OCI-LY7 (cell line): Measurements from ENCODE around the gene LRRC8E. TPM values are rescaled to one million over a fixed set of nuclear protein-coding genes. Genes with fewer than 3 reads are reported as not detected.

Source experiments
- BruUV-seq: library from RNA; stranded (reverse); fragments of 400-500 nt; replicated peaks from 2 replicates; lab custom pipeline; 2021; lab: Mats Ljungman, UMichigan
- CTCF ChIA-PET: fragments of 300-600 bp; sonication (Branson Sonifier 250); formaldehyde crosslinking; loops from one replicate; lab custom pipeline; 2022; ENCODE audit warnings: antibody characterized with exemption; ENCODE audit not compliant: unreplicated experiment; lab: Charles Lee
- POLR2A ChIA-PET: fragments of 300-600 bp; sonication (Branson Sonifier 250); formaldehyde crosslinking; loops from one replicate; lab custom pipeline; 2022; ENCODE audit warnings: antibody characterized with exemption; lab: Charles Lee
- DNase-seq: peaks from one replicate; pipeline ENCODE4 v3.0.0-alpha.2; 2015; ENCODE audit warnings: low spot score
- H2AFZ ChIP-seq: fragments of 200-600 bp; sonication (generic), shearing (Covaris generic); 2 replicates; pipeline ENCODE4 v1.6.1; 2014; ENCODE audit warnings: mild to moderate bottlenecking, antibody characterized with exemption, low read length, moderate library complexity
- H3K27ac ChIP-seq: fragments of 200-600 bp; sonication (generic); 2 replicates; pipeline ENCODE4 v1.5.1; 2014; ENCODE audit warnings: mixed run types, low read depth, mild to moderate bottlenecking, moderate library complexity, low read length, inconsistent platforms; ENCODE audit not compliant: poor library complexity, severe bottlenecking
- H3K36me3 ChIP-seq: fragments of 200-600 bp; sonication (generic); 2 replicates; pipeline ENCODE4 v1.6.1; 2014; ENCODE audit warnings: mild to moderate bottlenecking, antibody characterized with exemption, low read length, moderate library complexity, mixed read lengths; ENCODE audit not compliant: insufficient read depth
- H3K4me1 ChIP-seq: fragments of 200-600 bp; sonication (generic); 2 replicates; pipeline ENCODE4 v1.5.1; 2014; ENCODE audit warnings: mild to moderate bottlenecking, low read length; ENCODE audit not compliant: insufficient read depth, poor library complexity, severe bottlenecking
- H3K4me2 ChIP-seq: fragments of 200-600 bp; sonication (generic); 2 replicates; pipeline ENCODE4 v1.6.1; 2014; ENCODE audit warnings: mild to moderate bottlenecking, low read length
- H3K4me3 ChIP-seq: fragments of 200-600 bp; sonication (generic); 2 replicates; pipeline ENCODE4 v1.5.1; 2014; ENCODE audit warnings: mild to moderate bottlenecking, low read depth, low read length; ENCODE audit not compliant: poor library complexity, severe bottlenecking
- H3K79me2 ChIP-seq: fragments of 200-600 bp; sonication (generic); 2 replicates; pipeline ENCODE4 v1.6.1; 2016; ENCODE audit warnings: low read depth, mild to moderate bottlenecking, low read length, moderate library complexity, mixed read lengths; ENCODE audit not compliant: insufficient read depth
- H3K9me2 ChIP-seq: fragments of 200-600 bp; sonication (generic); 2 replicates; pipeline ENCODE4 v1.6.1; 2016; ENCODE audit warnings: mild to moderate bottlenecking, low read length, mixed read lengths; ENCODE audit not compliant: insufficient read depth
- H3K9me3 ChIP-seq: fragments of 200-600 bp; sonication (generic); 2 replicates; pipeline ENCODE4 v1.6.1; 2014; ENCODE audit warnings: mild to moderate bottlenecking, mixed run types, low read length, mixed read lengths
- H4K20me1 ChIP-seq: fragments of 200-600 bp; sonication (generic); 2 replicates; pipeline ENCODE4 v1.6.1; 2014; ENCODE audit warnings: mild to moderate bottlenecking, antibody characterized with exemption, low read length, moderate library complexity, mixed read lengths; ENCODE audit not compliant: insufficient read depth
- CTCF ChIP-seq: fragments of 200-600 bp; sonication (generic); conservative IDR thresholded peaks from 2 replicates; pipeline ENCODE4 v1.5.1; 2014; ENCODE audit warnings: mild to moderate bottlenecking, antibody characterized with exemption, low read length, moderate library complexity, mixed read lengths
- EZH2phosphoT487 ChIP-seq: fragments of 200-600 bp; sonication (generic); IDR thresholded peaks from 2 replicates; pipeline ENCODE4 v1.6.1; 2018; ENCODE audit warnings: low read depth, borderline replicate concordance, mild to moderate bottlenecking, mixed run types, antibody characterized with exemption, low read length, moderate library complexity, mixed read lengths
- intact Hi-C: fragments of 100-400 bp; cut with micrococcal nuclease; formaldehyde crosslinking; loops from one replicate; pipeline ENCODE4 v1.10.0; 2022; ENCODE audit not compliant: unreplicated experiment
- total RNA-seq, 2 experiments: library from RNA; depleted of rRNA in 1 of 2; stranded (reverse); fragments of >200 nt in 1 of 2; shearing (Covaris generic) in 1 of 2; gene quantifications; 2 replicates each; pipeline ENCODE4 v1.2.3, GENCODE V29; 2014 to 2022

LRRC8E gene
- total RNA-seq, 2 experiments from 2014 or later: not detected

DNA sequence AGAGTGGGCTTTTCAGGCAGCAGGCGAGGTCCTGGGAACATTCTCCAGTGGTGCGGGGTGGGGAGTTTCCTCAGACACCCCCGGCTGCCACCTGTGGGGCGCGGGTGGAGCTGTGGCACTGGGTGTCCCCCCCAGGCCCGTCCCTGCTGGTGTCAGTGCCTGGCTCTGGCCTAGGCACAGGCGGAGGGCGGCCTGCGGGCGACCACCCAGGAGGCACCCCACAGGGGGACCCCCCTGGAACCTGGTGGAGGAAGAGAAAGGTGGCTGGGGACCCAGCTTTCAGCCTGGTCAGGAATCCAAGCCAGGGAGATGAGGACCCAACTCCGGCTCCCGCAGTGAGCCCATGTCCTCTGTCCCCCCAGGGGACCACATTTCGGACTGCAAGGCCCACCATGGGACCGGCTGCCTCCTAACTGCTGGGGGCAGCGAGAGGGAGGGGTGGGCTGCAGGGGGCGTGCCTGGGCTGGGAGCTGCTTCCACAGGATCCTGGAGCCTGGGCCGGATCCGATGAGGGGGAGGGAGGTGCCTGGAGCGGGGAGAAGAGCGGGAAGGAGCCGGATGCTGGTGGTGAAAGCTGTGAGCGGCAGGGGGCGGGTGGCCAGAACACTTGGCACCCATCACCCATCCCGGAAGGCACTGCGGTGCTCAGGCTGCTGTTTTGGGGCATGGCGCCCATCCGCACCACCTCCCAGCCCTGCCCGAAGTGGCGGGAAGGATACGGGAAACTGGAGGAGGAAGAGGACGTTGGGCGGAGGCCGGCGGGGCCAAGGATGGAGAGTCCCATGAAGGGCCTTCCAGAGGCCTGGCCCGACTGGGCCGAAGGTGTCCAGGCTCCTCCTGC, 43.1 kb downstream of the LRRC8E start:
- H3K4me2 ChIP-seq: no peak overlapping the region
- peaks cover 71% of the 10 kb centered on the region for H3K36me3 ChIP-seq
- H3K79me2 ChIP-seq: no peaks in the 10 kb centered on the region
- H3K9me3 ChIP-seq: no peaks in the 10 kb centered on the region
- no peak overlapping the region for H3K27ac ChIP-seq
- H4K20me1 ChIP-seq: no peaks in the 10 kb centered on the region
- TF ChIP-seq EZH2phosphoT487: no peak
- DNase-seq: no peak
- BruUV-seq: no TSS peak
- no peak overlapping the region for H3K4me3 ChIP-seq
- no peak overlapping the region for H2AFZ ChIP-seq
- peaks cover under 1% of the 10 kb centered on the region for H3K4me1 ChIP-seq
- ChIA-PET POLR2A (no interaction called here), CTCF (no interaction called here)
- no peaks in the 10 kb centered on the region for H3K9me2 ChIP-seq
- intact Hi-C loops: no loop called here

GRCh38 chr19:7932276-7932929, 44.1 kb downstream of the LRRC8E start:
- Histone ChIP-seq H3K36me3 (peaks cover 74% of the 10 kb centered on the region), H3K79me2 (no peaks in the 10 kb centered on the region), H3K4me3 (no peak overlapping the region), H4K20me1 (no peaks in the 10 kb centered on the region), H3K4me2 (no peak overlapping the region), H2AFZ (no peak overlapping the region), H3K27ac (no peak overlapping the region), H3K4me1 (no peaks in the 10 kb centered on the region), H3K9me3 (no peaks in the 10 kb centered on the region), H3K9me2 (no peaks in the 10 kb centered on the region)
- DNase-seq: no peak
- no peak for TF ChIP-seq EZH2phosphoT487
- no TSS peak for BruUV-seq
- POLR2A ChIA-PET: no interaction called here
- CTCF ChIA-PET: no interaction called here
- intact Hi-C loops: no loop called here

- Histone ChIP-seq H4K20me1 (no peaks in the 10 kb centered on the region), H3K79me2 (no peaks in the 10 kb centered on the region), H3K4me3 (no peak overlapping the region), H3K36me3 (peaks cover 79% of the 10 kb centered on the region), H3K4me1 (no peaks in the 10 kb centered on the region), H3K27ac (no peak overlapping the region), H2AFZ (no peak overlapping the region), H3K4me2 (no peak overlapping the region), H3K9me3 (no peaks in the 10 kb centered on the region), H3K9me2 (no peaks in the 10 kb centered on the region)
- DNase-seq: no peak
- TF ChIP-seq CTCF: no peak
- TF ChIP-seq EZH2phosphoT487: no peak
- ChIA-PET POLR2A (no interaction called here), CTCF (no interaction called here)
- BruUV-seq: no TSS peak
- intact Hi-C loops: no loop called here
These were observed 44.6 kb downstream of the LRRC8E start for GRCh38 chr19:7932930-7933300.
